Activated B cell treated with CpG ODN at 0.5 μM for 24 hours (primary cell): ENCODE results near the gene ANKRD1. TPM values are rescaled to one million over a fixed set of nuclear protein-coding genes. Genes with fewer than 3 reads are reported as not detected.
A peak's percentile ranks its signal among the peaks of the same experiment; 100 is the strongest.
"Not testable (repeated sequence)": the region's sequence is repeated elsewhere in the genome, so short reads cannot be mapped to it uniquely, and the experiment has no call there.

Source experiments
- ATAC-seq: fragments of 200-7000 bp; cut with Tn5 transposase; one replicate; pipeline ENCODE4 v1.10.0; 2021; ENCODE audit warnings: low read depth, mild to moderate bottlenecking, moderate library complexity
- CTCF ChIA-PET: fragments of 350-600 bp; sonication (Branson Sonifier 250); formaldehyde crosslinking; loops from one replicate; lab custom pipeline; 2021; ENCODE audit warnings: antibody characterized with exemption; lab: Charles Lee
- POLR2A ChIA-PET: fragments of 350-600 bp; sonication (Branson Sonifier 250); formaldehyde crosslinking; loops from one replicate; lab custom pipeline; 2021; ENCODE audit warnings: antibody characterized with exemption; lab: Charles Lee
- DNase-seq: peaks from one replicate; pipeline ENCODE4 v3.0.0; 2022
- H3K27ac Mint-ChIP-seq: one replicate; pipeline ENCODE4 v1.8.0; 2020; ENCODE audit warnings: mixed read lengths
- H3K27me3 Mint-ChIP-seq: one replicate; pipeline ENCODE4 v1.8.0; 2021; ENCODE audit warnings: mixed read lengths
- H3K36me3 Mint-ChIP-seq: one replicate; pipeline ENCODE4 v1.8.0; 2021; ENCODE audit warnings: low read depth, mixed read lengths
- H3K4me1 Mint-ChIP-seq: one replicate; pipeline ENCODE4 v1.8.0; 2021; ENCODE audit warnings: mixed read lengths
- H3K4me3 Mint-ChIP-seq: one replicate; pipeline ENCODE4 v1.8.0; 2020; ENCODE audit warnings: mild to moderate bottlenecking, mixed read lengths
- H3K9me3 Mint-ChIP-seq: one replicate; pipeline ENCODE4 v1.8.0; 2020; ENCODE audit warnings: mixed read lengths
- CTCF ChIP-seq: fragments of 200-600 bp; IDR thresholded peaks from one replicate; pipeline ENCODE4 v1.8.0; 2022; ENCODE audit warnings: antibody characterized with exemption, mild to moderate bottlenecking
- intact Hi-C: fragments of 100-400 bp; cut with micrococcal nuclease; formaldehyde crosslinking; loops from one replicate; pipeline ENCODE4 v1.15.1; 2024
- total RNA-seq: library from RNA; stranded (reverse); gene quantifications from 2 replicates; pipeline ENCODE4 v1.2.3, GENCODE V29; 2022

Gene ANKRD1
- total RNA-seq, 1 donor from 2014 or later: not detected

- no peak for ATAC-seq
- no peaks in the 10 kb centered on the region for H3K4me1 Mint-ChIP-seq
- no peak overlapping the region for H3K4me3 Mint-ChIP-seq
- H3K27ac Mint-ChIP-seq: no peak overlapping the region
- no peaks in the 10 kb centered on the region for H3K27me3 Mint-ChIP-seq
- intact Hi-C loops: no loop called here
- DNase-seq: no peak
- TF ChIP-seq CTCF: no peak
- POLR2A ChIA-PET: no interaction called here
- H3K36me3 Mint-ChIP-seq: peaks cover 76% of the 10 kb centered on the region
- CTCF ChIA-PET: interaction anchor here (1.9 kb wide), 1 partner anchor 365 kb away, joined by 5 read pairs; no protein-coding TSS in a partner anchor
- H3K9me3 Mint-ChIP-seq: no peaks in the 10 kb centered on the region
Measured at GRCh38 chr10:90885176-90885575, 35.7 kb downstream of the ANKRD1 start.

- H3K27me3 Mint-ChIP-seq: no peaks in the 10 kb centered on the region
- H3K36me3 Mint-ChIP-seq: peaks cover 74% of the 10 kb centered on the region
- ATAC-seq (no peak), DNase-seq (no peak)
- no peaks in the 10 kb centered on the region for H3K9me3 Mint-ChIP-seq
- no peak overlapping the region for H3K27ac Mint-ChIP-seq
- no peak overlapping the region for H3K4me3 Mint-ChIP-seq
- intact Hi-C loops: loop anchor here (5.0 kb wide), 1 partner anchor 668 kb away; no protein-coding TSS in a partner anchor
- H3K4me1 Mint-ChIP-seq: no peaks in the 10 kb centered on the region
- ChIA-PET CTCF (interaction anchor here (1.9 kb wide), 1 partner anchor 366 kb away, joined by 5 read pairs; no protein-coding TSS in a partner anchor), POLR2A (no interaction called here)
- no peak for TF ChIP-seq CTCF
Measured at GRCh38 chr10:90884431-90884830, 36.5 kb downstream of the ANKRD1 start.

- DNase-seq, H3K9me3 Mint-ChIP-seq, H3K27me3 Mint-ChIP-seq, H3K4me3 Mint-ChIP-seq, H3K27ac Mint-ChIP-seq, ATAC-seq, H3K4me1 Mint-ChIP-seq: not testable (repeated sequence)
- intact Hi-C loops: loop anchor here (1.0 to 5.0 kb wide), 5 partner anchors 371 to 814 kb away; no protein-coding TSS in a partner anchor
- ChIA-PET CTCF (interaction anchor here (0.7 to 2.5 kb wide), 14 partner anchors 8 to 755 kb away, joined by 3 to 16 read pairs (median 4); partner anchors contain the start of gene RPP30), POLR2A (interaction anchor here (0.6 to 0.7 kb wide), 3 partner anchors 13 to 1907 kb away, joined by 3 to 4 read pairs (median 4); no protein-coding TSS in a partner anchor)
- TF ChIP-seq CTCF: peak; percentile 90
- H3K36me3 Mint-ChIP-seq: peaks cover 71% of the 10 kb centered on the region
Measured at GRCh38 chr10:90880059-90880719, 40.7 kb downstream of the ANKRD1 start.

GRCh38 chr10:90879062-90879461 is 41.8 kb downstream of the ANKRD1 start:
- peaks cover 60% of the 10 kb centered on the region for H3K36me3 Mint-ChIP-seq
- ChIA-PET POLR2A (no interaction called here), CTCF (interaction anchor here (0.7 to 2.5 kb wide), 10 partner anchors 11 to 756 kb away, joined by 3 to 16 read pairs (median 6); no protein-coding TSS in a partner anchor)
- H3K4me1 Mint-ChIP-seq: peaks cover 2% of the 10 kb centered on the region
- TF ChIP-seq CTCF: no peak
- H3K9me3 Mint-ChIP-seq: no peaks in the 10 kb centered on the region
- no peak overlapping the region for H3K4me3 Mint-ChIP-seq
- no peak overlapping the region for H3K27ac Mint-ChIP-seq
- ATAC-seq (no peak), DNase-seq (no peak)
- H3K27me3 Mint-ChIP-seq: no peaks in the 10 kb centered on the region
- intact Hi-C loops: no loop called here

- ATAC-seq (no peak), DNase-seq (no peak)
- H3K27me3 Mint-ChIP-seq: peaks cover 9% of the 10 kb centered on the region
- peaks cover 28% of the 10 kb centered on the region for H3K36me3 Mint-ChIP-seq
- peak overlapping the region; percentile 96 for H3K4me3 Mint-ChIP-seq
- no peak overlapping the region for H3K27ac Mint-ChIP-seq
- intact Hi-C loops: loop anchor here (5.0 kb wide), 4 partner anchors 825 to 1450 kb away; partner anchors contain the start of genes BTAF1 and FGFBP3
- H3K9me3 Mint-ChIP-seq: peaks cover 7% of the 10 kb centered on the region
- H3K4me1 Mint-ChIP-seq: peaks cover 30% of the 10 kb centered on the region
- ChIA-PET CTCF (interaction anchor here (1.1 to 1.8 kb wide), 2 partner anchors 7 to 10 kb away, joined by 4 to 7 read pairs; no protein-coding TSS in a partner anchor), POLR2A (interaction anchor here (1.1 kb wide), 1 partner anchor 291 kb away, joined by 3 read pairs; no protein-coding TSS in a partner anchor)
- TF ChIP-seq CTCF: no peak
Measured at GRCh38 chr10:90872648-90873020, 48.3 kb downstream of the ANKRD1 start.
